ENCODE measurements around the gene RECQL5. TPM values are rescaled to one million over a fixed set of nuclear protein-coding genes. Genes with fewer than 3 reads are reported as not detected.

Gene RECQL5
- total and polyA plus RNA-seq, 2 of the 8 experiments (the other 6 are each of a cell fraction or from before 2014, with no cell fraction given): 15.1 to 41.1 TPM

DNA sequence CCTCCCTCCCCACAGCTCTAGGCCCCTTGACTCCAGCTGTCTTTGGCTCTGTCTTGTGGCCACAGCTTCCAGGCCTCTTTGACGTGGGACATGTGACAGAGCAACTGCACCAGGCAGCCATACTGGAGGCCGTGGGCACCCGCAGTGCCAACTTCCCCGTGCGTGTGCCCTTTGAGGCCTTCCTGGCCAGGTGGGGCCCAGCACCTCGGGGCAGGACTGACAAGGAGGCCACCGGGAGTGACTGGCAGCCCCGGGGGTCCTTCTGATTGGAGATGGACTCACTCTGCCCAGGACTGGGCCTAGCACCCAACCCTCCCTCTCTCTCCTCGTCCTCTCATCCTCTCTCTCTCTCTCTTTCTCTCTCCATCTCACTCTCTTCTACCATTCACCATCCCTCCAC, 63.8 kb downstream of the RECQL5 start:
- Histone ChIP-seq H3K4ac (replicated peaks; ENCODE audit: insufficient read length, low read depth, low read length) (no peak overlapping the region), H3K36me3 (ENCODE audit: control insufficient read depth in 2 of 4, insufficient read depth in 4 of 4, low read length in 3 of 4) (no peaks in the 10 kb centered on the region), H4K5ac (ENCODE audit: insufficient read length, low read depth, low read length) (no peak overlapping the region), H3K79me2 (ENCODE audit: control insufficient read depth in 1 of 2, insufficient read depth in 2 of 2, low read length in 2 of 2) (no peaks in the 10 kb centered on the region), H2BK120ac (replicated peaks; ENCODE audit: low read depth, low read length) (no peak overlapping the region), H4K20me1 (replicated peaks in 1 of 2; ENCODE audit: control insufficient read depth in 1 of 2, insufficient read depth in 2 of 2, low read length in 2 of 2) (peaks cover 0 to 2% of the 10 kb centered on the region in 2 experiments), H3K9ac (replicated peaks in 1 of 4; ENCODE audit: extremely low read depth in 1 of 4, low read depth in 3 of 4, low read length in 3 of 4) (no peak overlapping the region), H2BK15ac (ENCODE audit: low read length) (no peak overlapping the region), H3K79me1 (ENCODE audit: low read depth, low read length) (no peaks in the 10 kb centered on the region), H3K9me3 (ENCODE audit: insufficient read depth in 2 of 2, low read depth in 1 of 2, low read length in 1 of 2) (no peaks in the 10 kb centered on the region), H3K27ac (ENCODE audit: low read depth, low read length) (no peak overlapping the region), H3K23me2 (ENCODE audit: low read depth, low read length) (no peaks in the 10 kb centered on the region), H2BK12ac (ENCODE audit: low read depth, low read length) (no peak overlapping the region), H2AK5ac (ENCODE audit: low read depth, low read length) (no peak overlapping the region), H3K4me1 (replicated peaks in 1 of 4; ENCODE audit: control insufficient read depth in 3 of 4, insufficient read depth in 4 of 4, low read length in 3 of 4) (no peaks in the 10 kb centered on the region; a peak in 1 of 7 replicates), H3K56ac (replicated peaks; ENCODE audit: insufficient read length, low read depth, low read length) (no peak overlapping the region), H4K8ac (ENCODE audit: extremely low read depth, insufficient read depth, low read length) (no peak overlapping the region), H2BK5ac (ENCODE audit: low read depth, low read length) (no peak overlapping the region), H3K4me2 (ENCODE audit: insufficient read depth in 1 of 2, low read depth in 2 of 2, low read length in 2 of 2) (no peak overlapping the region), H3K14ac (ENCODE audit: insufficient read length) (no peak overlapping the region), H3K27me3 (replicated peaks in 1 of 4; ENCODE audit: control insufficient read depth in 3 of 4, extremely low read depth in 1 of 4, insufficient read depth in 3 of 4, low read length in 3 of 4) (no peaks in the 10 kb centered on the region), H2AFZ (ENCODE audit: low read length) (no peak overlapping the region), H3K18ac (ENCODE audit: extremely low read depth, low read length) (no peak overlapping the region), H3K23ac (ENCODE audit: insufficient read length) (no peak overlapping the region), H4K91ac (replicated peaks; ENCODE audit: insufficient read length, low read length) (no peak overlapping the region), H2BK20ac (ENCODE audit: low read length) (no peak overlapping the region), H3K4me3 (ENCODE audit: extremely low read depth in 1 of 4, insufficient read depth in 2 of 4, low read depth in 3 of 4, low read length in 4 of 4) (no peak overlapping the region)
- DNase-seq (ENCODE audit: low read depth in 1 of 2, low spot score in 2 of 2) (no peak), FAIRE-seq (no peak)
- POLR2A ChIA-PET (ENCODE audit: partially characterized antibody): interaction anchor here (2.7 to 3.7 kb wide), 2 partner anchors 9 to 16 kb away, joined by 7 to 19 read pairs; no protein-coding TSS in a partner anchor
- WGBS, 2 experiments (ENCODE audit: extremely low coverage in 1 of 2, insufficient coverage in 1 of 2, insufficient read length in 1 of 2, insufficient replicate concordance in 2 of 2, low coverage in 1 of 2, low lambda C conversion rate in 2 of 2, missing lambda C conversion rate in 1 of 2): 88 to 89% methylated on average over 1 to 9 of the region's 9 CpGs
- CTCF ChIA-PET (ENCODE audit: partially characterized antibody): interaction anchor here (0.7 to 59.2 kb wide), 10 partner anchors 9 to 173 kb away, joined by 3 to 2200 read pairs (median 10); partner anchors contain the start of genes RECQL5, SAP30BP, SMIM5 and TMEM94
- TF ChIP-seq POLR2A (IDR thresholded peaks at IDR 0.05; ENCODE audit: control extremely low read depth in 1 of 2, low read depth in 2 of 2, low read length in 2 of 2) (no peak), RBBP5 (IDR thresholded peaks at IDR 0.05; ENCODE audit: borderline replicate concordance, low read depth, low read length) (no peak), FOSL1 (IDR thresholded peaks at IDR 0.05; ENCODE audit: insufficient read depth, low read depth, low read length) (no peak), HDAC6 (IDR thresholded peaks at IDR 0.05; ENCODE audit: low read depth, low read length) (no peak), GTF2F1 (IDR thresholded peaks at IDR 0.05; ENCODE audit: borderline replicate concordance, low read depth, low read length) (no peak), EZH2 (IDR thresholded peaks at IDR 0.05; ENCODE audit: low read depth, low read length, severe bottlenecking) (no peak), RAD21 (IDR thresholded peaks at IDR 0.05 in 1 of 2, conservative IDR thresholded peaks at IDR 0.05 in 1 of 2; ENCODE audit: low read depth in 2 of 2, low read length in 2 of 2) (no peak), KDM5A (IDR thresholded peaks at IDR 0.05; ENCODE audit: low read length) (no peak), CTBP2 (IDR thresholded peaks at IDR 0.05; ENCODE audit: borderline replicate concordance, insufficient read depth, insufficient read length, low read length) (no peak), TCF12 (IDR thresholded peaks at IDR 0.05; ENCODE audit: low read depth, low read length) (no peak)
- TF ChIP-seq, protein P1, sequence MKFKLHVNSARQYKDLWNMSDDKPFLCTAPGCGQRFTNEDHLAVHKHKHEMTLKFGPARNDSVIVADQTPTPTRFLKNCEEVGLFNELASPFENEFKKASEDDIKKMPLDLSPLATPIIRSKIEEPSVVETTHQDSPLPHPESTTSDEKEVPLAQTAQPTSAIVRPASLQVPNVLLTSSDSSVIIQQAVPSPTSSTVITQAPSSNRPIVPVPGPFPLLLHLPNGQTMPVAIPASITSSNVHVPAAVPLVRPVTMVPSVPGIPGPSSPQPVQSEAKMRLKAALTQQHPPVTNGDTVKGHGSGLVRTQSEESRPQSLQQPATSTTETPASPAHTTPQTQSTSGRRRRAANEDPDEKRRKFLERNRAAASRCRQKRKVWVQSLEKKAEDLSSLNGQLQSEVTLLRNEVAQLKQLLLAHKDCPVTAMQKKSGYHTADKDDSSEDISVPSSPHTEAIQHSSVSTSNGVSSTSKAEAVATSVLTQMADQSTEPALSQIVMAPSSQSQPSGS (IDR thresholded peaks at IDR 0.05; ENCODE audit: low read length): no peak

All from H1 (cell line).